ENCODE results near the gene KLF3. TPM values are rescaled to one million over a fixed set of nuclear protein-coding genes. Genes with fewer than 3 reads are reported as not detected.

Gene KLF3
- total RNA-seq, 4 donors from 2014 or later = 30.8 to 50.4 (median 40.4) TPM

GRCh38 chr4:38717604-38718003 lies 53.6 kb downstream of the KLF3 start:
- peak; percentile 39 for DNase-seq (ENCODE audit: extremely low spot score)
- WGBS = 67% methylated on average over 5 of the region's 5 CpGs
- Histone ChIP-seq H3K27me3 (no peaks in the 10 kb centered on the region), H3K4me1 (no peaks in the 10 kb centered on the region), H3K27ac (replicated peaks in 1 of 4) (no peak overlapping the region), H3K4me3 (no peak overlapping the region), H3K9me3 (no peaks in the 10 kb centered on the region), H3K36me3 (no peaks in the 10 kb centered on the region)
- no peak for TF ChIP-seq CTCF (IDR thresholded peaks at IDR 0.05)
- TF ChIP-seq EP300 (IDR thresholded peaks at IDR 0.05) = no peak
- no peak for TF ChIP-seq POLR2AphosphoS5 (IDR thresholded peaks at IDR 0.05)
- intact Hi-C loops (cut with DNase I) = no loop called here

GRCh38 chr4:38723114-38723513 lies 59.1 kb downstream of the KLF3 start:
- peak; percentile 57 for DNase-seq (ENCODE audit: extremely low spot score)
- no peak overlapping the region for H3K4me3 ChIP-seq
- H3K9me3 ChIP-seq = no peaks in the 10 kb centered on the region
- no peaks in the 10 kb centered on the region for H3K4me1 ChIP-seq
- H3K36me3 ChIP-seq = no peaks in the 10 kb centered on the region
- intact Hi-C loops (cut with DNase I) = no loop called here
- WGBS = 71% methylated on average over 4 of the region's 4 CpGs
- no peak overlapping the region for H3K27ac ChIP-seq (replicated peaks in 1 of 4)
- TF ChIP-seq EP300 (IDR thresholded peaks at IDR 0.05) (no peak), CTCF (IDR thresholded peaks at IDR 0.05) (no peak), POLR2A (IDR thresholded peaks at IDR 0.05; ENCODE audit: low read depth) (no peak), POLR2AphosphoS5 (IDR thresholded peaks at IDR 0.05) (no peak)
- no peaks in the 10 kb centered on the region for H3K27me3 ChIP-seq

GRCh38 chr4:38723726-38724474 lies 59.9 kb downstream of the KLF3 start:
- DNase-seq (ENCODE audit: extremely low spot score) = peak; percentile 62
- no peak overlapping the region for H3K27ac ChIP-seq (replicated peaks in 1 of 4)
- H3K9me3 ChIP-seq = no peaks in the 10 kb centered on the region
- H3K4me1 ChIP-seq = no peaks in the 10 kb centered on the region
- no peak overlapping the region for H3K4me3 ChIP-seq
- 88% methylated on average over 6 of the region's 7 CpGs for WGBS
- intact Hi-C loops (cut with DNase I) = no loop called here
- TF ChIP-seq EP300 (IDR thresholded peaks at IDR 0.05) (no peak), POLR2A (IDR thresholded peaks at IDR 0.05; ENCODE audit: low read depth) (no peak), POLR2AphosphoS5 (IDR thresholded peaks at IDR 0.05) (no peak)
- H3K36me3 ChIP-seq = no peaks in the 10 kb centered on the region
- no peaks in the 10 kb centered on the region for H3K27me3 ChIP-seq

- no peak overlapping the region for H3K27ac ChIP-seq (replicated peaks in 1 of 4)
- H3K4me3 ChIP-seq = no peak overlapping the region
- H3K4me1 ChIP-seq = no peaks in the 10 kb centered on the region
- no peaks in the 10 kb centered on the region for H3K9me3 ChIP-seq
- DNase-seq (ENCODE audit: extremely low spot score) = peak; percentile 70
- no peaks in the 10 kb centered on the region for H3K27me3 ChIP-seq
- intact Hi-C loops (cut with DNase I) = no loop called here
- H3K36me3 ChIP-seq = no peaks in the 10 kb centered on the region
- TF ChIP-seq POLR2AphosphoS5 (IDR thresholded peaks at IDR 0.05) (no peak), CTCF (IDR thresholded peaks at IDR 0.05) (no peak), POLR2A (IDR thresholded peaks at IDR 0.05; ENCODE audit: low read depth) (no peak), EP300 (IDR thresholded peaks at IDR 0.05) (no peak)
- WGBS = 90% methylated on average over 3 of the region's 3 CpGs
Observed at GRCh38 chr4:38724475-38724808, 60.4 kb downstream of the KLF3 start.

GRCh38 chr4:38728631-38729141 lies 64.7 kb downstream of the KLF3 start:
- DNase-seq (ENCODE audit: extremely low spot score) = no peak
- no peak for TF ChIP-seq EP300 (IDR thresholded peaks at IDR 0.05)
- no peak for TF ChIP-seq POLR2AphosphoS5 (IDR thresholded peaks at IDR 0.05)
- no peak for TF ChIP-seq CTCF (IDR thresholded peaks at IDR 0.05)
- TF ChIP-seq POLR2A (IDR thresholded peaks at IDR 0.05; ENCODE audit: low read depth) = no peak
- intact Hi-C loops (cut with DNase I) = loop anchor here (2.0 kb wide), 1 partner anchor 408 kb away; no protein-coding TSS in a partner anchor
- Histone ChIP-seq H3K4me3 (no peak overlapping the region), H3K27ac (replicated peaks in 1 of 4) (no peak overlapping the region), H3K27me3 (no peaks in the 10 kb centered on the region), H3K4me1 (peaks cover 7 to 10% (median 9%) of the 10 kb centered on the region in 4 donors), H3K36me3 (no peaks in the 10 kb centered on the region), H3K9me3 (no peaks in the 10 kb centered on the region)
- 85% methylated on average over 4 of the region's 4 CpGs for WGBS
